Effector CD8-positive, alpha-beta T cell (primary cell): ENCODE data around the gene ZCCHC13.
"Not testable (repeated sequence)": the region's sequence is repeated elsewhere in the genome, so short reads cannot be mapped to it uniquely, and the experiment has no call there.

Experiments
- DNase-seq: peaks from one replicate; lab custom pipeline; 2025; lab: John Stamatoyannopoulos, UW
- total RNA-seq, 4 experiments: gene quantifications; one replicate each; lab custom pipeline; 2026; lab: John Stamatoyannopoulos, UW

ZCCHC13 gene
- total RNA-seq: 0 to 0.12 (median 0) reads per million in 4 experiments

DNA sequence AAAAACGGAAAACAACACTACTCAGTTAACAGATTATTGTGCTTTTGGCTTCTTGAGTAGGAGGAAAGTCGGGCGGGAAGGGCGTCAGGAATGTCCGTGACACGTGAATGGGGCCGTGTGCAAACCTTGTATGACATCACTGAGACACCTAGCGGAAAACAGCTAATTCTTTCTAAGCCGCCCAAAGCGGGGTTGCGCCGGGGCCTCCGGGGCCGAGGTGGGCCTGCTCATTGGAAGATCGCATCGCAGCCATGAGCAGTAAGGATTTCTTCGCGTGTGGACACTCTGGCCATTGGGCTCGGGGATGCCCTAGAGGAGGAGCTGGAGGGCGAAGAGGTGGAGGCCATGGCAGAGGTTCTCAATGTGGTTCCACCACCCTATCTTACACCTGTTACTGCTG, at the start of gene ZCCHC13:
Gene ZCCHC13, plus strand, starts transcription at position 165 of the 400 bp plus-strand sequence. Its CDS starts 87 bp downstream, at position 252.
- DNase-seq: no peak

DNA sequence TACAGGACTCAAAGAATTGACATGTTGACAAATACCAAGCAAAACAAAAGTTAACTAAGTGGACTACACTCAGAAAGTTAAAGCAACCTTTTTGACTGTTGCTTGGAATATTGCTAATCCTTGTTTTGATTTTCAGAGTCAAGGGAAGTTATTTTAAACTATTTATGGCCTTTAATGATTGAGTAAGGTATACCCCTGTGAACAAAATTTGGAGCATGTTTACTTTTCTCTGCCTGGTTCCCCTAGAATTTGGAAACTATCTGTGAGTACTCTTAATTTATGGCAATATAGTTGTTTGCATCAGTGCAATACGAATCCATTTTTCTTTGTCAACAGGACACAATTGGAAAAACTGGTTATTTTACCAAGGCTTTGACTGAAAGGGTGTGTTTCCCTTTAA, 45.9 kb upstream of the ZCCHC13 start:
- not testable (repeated sequence) for DNase-seq

DNA sequence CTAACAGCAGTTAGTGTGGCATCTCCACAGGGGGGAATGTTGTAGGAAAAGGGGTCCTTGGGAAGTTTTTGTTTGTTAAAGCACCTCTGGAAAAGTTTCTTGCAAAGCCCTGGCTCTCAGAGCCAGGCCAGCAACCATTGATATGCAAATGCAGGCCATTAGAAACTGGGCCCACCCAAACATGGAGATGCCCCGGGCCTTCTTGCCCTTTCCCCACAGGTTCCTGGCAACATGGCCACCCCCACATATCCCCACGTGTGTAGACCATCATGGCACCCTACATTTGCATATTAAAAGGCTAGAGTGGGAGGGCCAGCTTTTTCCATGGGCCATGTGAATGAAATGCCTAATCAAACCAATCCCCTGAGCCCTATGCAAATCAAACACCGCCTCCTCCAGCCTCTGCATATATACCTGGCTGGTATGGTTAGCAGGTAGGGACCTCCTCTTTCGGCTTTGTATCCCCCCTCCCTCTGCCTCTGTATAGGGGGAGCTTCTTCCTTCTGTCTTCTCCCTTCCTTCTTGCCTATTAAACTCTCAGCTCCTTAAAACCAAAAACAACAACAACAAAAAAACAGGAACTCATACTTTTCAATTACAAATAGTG, 44.0 kb upstream of the ZCCHC13 start:
- DNase-seq: no peak

DNA sequence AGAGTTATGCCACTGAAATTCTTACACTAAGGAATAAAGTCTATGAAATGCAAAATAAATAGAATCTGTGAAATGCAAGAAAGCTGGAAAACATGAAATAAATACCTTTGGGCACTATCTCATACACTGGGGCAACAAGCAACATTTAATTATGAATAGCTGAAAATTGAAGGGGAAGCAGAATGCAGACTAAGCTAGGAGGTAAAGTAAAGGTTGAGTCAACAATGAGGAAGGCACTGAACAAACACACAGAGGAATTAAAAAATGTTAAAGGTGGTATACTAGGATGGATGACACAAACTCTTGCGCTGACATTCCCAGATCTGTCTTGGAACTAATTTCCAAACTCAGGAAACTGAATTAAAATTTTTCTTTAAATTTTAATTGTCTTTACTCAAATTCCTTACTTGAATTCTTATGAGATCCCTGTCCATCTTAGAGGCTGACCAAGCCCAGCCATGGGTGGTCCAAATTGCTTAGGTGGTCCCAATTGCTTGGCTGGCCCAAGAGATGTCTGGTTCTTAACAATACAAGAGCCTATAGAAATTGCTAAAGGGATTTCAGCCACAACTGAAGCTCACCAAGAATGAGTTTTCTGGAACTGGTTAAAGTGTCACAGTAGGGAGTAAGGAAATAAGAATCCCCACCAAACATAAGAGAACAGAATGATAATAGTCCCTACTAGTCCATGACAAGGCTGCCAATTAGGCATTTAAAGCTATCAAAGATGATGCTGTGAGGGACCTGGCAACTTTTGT, 41.3 kb upstream of the ZCCHC13 start:
- DNase-seq: no peak

DNA sequence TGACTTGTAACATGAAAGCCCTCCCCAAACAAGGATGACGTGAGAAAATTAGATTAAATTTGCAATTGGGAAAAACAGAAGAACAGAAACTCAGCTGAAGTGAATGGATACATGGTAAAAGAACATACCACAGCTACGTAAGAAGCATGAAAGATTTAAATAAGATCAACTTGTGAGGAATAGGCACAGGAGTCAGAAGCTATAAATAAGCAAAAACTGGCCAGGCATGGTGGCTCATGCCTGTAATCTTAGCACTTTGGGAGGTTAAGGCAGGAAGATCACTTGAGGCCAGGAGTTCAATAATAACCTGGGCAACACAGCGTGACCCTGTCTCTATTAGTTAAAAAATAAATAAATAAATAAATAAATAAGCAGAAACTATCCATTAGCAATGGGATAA, 33.6 kb upstream of the ZCCHC13 start:
- no peak for DNase-seq

DNA sequence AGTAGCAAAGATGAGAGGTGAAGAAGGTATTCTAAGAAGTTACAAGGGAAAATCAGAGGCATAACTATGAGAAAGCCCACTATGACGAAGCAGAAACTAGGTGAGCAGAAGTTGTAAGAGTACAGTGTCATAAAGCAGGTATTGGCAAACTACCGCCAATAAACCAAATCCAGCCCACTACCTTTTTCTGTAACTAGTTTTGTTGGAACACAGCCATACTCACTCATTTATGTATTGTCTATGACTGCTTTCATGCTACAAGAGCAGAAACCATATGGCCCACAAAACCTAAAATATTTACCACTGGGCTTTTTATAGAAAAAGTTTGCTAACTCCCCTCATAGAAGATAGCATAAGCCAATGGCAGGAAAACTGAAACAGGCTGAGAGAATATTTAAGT, 31.8 kb upstream of the ZCCHC13 start:
- DNase-seq: no peak

DNA sequence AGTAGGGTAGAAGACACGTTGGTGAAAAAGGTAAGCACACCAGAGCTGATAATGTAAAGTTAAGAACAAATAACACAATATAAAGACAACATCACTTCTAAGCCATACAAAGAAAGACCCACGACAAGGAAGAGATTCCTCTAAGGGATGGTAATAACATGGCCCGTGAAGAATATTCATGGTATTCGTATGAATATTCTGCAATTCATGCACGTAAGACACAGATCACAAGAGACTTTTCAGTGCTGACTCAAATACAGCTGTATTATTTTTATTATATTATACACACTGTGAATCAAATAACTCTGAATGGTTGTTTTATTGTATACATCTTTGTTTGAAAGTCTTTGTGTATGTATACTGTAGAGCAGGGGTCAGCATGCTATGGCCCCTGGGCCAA, 29.5 kb upstream of the ZCCHC13 start:
- no peak for DNase-seq

DNA sequence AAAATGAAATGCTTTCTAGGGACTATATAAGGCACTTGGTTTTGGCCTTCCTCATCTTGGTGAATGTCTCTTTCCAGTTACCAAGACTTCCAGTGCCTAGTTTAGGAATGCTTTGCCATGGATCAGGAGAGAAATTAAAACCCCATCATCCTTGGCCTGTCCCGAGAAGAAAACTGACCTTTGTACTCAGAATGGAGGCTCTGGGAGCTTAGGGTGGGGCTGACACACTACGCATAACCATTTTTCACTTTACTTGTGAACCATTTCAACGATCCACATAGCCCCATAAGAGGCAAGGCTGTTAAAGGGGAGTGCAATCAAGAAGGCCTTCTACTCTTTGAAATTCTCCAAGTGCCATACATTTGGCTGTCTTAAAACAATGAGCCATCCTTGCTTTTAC, 26.7 kb upstream of the ZCCHC13 start:
- no peak for DNase-seq

DNA sequence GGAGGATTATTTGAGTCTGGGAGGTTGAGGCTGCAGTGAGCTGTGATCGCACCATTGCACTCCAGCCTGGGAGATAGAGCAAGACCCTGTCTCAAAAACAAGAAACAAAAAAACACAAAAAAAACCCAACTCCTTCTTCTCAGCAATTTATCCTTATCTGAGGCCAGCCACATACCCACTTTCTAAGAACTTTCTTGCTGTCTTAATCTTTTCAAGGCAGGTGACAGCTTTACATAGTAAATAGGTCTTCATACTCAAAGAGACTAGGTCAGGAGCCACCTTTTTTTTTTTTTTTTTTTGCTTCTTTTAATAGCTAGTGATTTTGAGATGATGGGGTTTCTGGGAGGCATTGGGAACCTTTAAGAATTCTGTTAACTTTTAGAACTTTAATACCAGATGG, 26.1 kb upstream of the ZCCHC13 start:
- no peak for DNase-seq

DNA sequence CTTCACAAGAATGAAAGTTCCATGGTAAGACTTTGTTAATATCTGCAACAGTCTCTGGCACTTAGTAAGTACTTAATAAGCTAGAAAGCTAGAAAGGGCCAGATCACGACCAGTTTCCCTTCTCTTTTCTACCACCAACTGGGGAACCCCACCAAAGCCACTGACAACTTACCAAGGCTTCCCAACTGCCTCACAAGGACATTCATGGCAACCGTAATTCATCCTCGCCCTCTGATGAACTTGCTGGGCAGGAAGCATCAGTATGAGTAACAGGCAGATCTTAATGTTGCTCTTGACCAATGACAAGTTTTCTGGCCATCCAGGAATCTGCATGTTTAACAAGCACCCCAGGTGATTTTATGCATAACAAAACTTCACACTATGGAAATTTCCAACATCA, 23.2 kb upstream of the ZCCHC13 start:
- DNase-seq: no peak

DNA sequence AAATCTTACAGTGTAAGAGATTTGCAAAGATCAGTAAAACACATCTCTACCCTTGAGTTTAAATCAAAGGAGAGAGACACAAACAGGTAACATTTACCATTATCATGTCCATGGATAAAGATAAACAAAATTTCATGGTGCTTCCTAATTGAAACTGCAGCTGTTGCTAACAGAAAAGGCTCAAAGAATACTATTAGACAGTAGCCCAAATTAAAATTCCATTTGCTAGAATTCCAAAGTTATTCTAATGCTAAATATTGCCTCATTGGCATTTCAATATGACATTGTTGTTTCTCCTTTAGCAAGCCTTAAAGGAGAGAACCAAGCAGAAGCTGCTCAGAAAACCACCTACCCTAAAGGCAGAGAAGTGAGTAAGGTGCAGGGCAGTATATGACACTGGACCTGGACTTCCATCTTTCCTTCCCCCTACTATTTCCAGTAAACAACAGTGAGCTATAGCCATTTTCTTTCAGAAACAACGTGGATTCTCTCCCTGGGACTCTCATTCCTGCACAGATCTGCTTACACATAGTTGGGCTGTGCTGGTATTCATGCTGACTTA, 19.5 kb upstream of the ZCCHC13 start:
- no peak for DNase-seq

DNA sequence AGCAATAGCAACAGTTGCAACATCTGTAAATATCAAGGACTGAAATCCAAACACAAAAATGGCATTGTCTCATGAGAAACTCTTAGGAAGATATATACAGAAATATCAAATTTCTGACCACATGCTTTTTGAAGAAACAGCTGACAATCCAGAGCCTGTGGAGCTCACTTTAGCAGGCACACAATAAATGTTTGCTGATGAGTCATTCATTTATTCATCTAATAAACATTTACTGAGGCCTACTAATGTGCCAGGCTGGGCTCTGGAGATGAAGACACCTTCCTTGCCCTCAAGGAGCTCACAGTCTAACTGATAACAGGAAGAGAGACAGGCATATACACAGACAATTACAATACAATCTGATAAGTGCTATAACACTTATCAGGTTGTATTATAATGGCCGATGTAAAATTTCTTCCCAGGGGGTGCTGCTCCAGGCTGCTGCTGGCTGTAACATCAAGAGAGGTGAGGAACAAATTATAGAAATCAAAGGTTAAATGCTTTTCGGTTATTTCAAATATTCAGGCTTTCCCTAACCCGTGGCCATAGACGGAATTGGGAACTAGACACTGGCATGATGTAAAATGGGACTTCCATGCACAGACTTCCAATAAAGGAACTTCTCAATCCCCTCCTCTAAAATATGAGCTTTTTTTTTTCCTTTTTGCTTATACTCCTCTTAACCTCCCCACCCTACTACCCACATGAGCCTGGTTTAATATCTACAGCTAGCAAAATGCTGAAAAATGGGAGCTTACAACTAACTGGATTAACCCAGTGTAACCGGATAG, 16.8 kb upstream of the ZCCHC13 start:
- no peak for DNase-seq

DNA sequence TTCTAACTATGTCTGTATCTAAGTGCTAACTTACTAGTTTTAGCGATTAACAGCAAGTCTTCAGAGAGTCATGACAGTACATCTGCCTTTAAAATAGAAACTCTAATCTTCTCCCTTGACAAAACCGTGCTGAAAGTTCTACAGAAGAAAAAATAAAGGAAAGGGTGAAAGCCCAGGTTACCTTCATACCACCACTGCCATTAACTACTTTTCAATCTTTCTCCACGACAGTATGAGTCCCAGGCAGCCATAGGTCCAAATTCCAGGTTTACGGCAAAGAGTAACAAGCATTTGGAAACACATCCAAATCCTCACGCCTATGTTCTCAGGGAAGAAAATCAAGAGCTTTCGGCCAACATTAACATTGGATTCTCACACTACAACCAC, 12.4 kb upstream of the ZCCHC13 start:
- DNase-seq: no peak

DNA sequence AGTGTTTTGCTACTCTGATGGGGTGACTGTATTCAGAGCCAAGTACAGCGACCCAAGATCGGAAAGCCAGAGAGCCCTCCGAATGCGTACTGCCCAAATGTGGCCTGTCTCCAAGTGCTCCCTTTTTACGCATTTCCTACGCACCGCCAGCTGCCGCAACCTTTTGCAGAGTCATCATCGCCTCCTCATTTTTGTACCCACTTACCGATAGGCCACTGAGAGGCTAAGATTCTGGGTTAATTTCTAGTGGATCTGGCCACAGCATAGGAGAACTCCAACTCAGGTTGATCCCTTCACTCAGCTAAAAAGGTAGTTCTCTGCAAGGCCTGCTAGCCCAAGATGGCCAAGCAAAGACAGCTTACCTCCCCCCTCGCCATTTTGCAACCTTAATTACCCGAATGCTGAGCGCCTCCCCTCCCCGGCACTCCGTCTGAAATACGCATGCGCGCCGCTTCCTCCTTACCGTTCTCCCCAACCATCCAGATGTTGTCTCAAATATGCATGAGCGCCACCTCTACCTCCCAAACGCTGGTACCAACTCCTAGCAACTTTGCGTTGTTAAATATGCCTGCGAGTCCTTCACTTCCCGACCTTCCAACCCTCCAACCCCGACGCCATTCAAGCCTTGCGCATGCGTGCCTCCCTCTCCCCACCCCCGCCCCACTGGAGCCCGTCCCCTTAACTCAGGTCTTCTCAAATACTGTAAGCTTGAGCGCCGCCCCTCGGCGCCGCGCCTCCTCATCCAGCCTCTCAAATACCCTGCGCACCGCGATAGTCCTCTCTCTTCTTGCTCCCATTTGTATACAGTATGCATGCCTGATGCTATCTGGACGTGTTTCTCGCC, 11.8 kb upstream of the ZCCHC13 start:
- DNase-seq: peak; percentile 79

DNA sequence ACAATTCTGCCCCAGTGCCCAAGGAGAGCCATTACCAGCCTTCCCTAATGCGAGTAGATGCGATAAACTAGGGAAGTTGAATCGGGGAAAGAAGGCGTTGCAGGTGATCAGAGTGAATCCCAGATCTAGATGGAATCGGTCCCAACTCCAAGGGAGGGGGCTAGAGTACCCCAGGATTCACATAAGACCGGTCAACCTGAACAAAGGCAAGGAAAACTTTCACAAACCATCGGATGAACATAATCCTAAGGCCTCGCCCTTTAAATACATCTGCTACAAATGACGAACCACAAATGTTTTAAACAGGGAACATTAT, 11.2 kb upstream of the ZCCHC13 start:
- no peak for DNase-seq

DNA sequence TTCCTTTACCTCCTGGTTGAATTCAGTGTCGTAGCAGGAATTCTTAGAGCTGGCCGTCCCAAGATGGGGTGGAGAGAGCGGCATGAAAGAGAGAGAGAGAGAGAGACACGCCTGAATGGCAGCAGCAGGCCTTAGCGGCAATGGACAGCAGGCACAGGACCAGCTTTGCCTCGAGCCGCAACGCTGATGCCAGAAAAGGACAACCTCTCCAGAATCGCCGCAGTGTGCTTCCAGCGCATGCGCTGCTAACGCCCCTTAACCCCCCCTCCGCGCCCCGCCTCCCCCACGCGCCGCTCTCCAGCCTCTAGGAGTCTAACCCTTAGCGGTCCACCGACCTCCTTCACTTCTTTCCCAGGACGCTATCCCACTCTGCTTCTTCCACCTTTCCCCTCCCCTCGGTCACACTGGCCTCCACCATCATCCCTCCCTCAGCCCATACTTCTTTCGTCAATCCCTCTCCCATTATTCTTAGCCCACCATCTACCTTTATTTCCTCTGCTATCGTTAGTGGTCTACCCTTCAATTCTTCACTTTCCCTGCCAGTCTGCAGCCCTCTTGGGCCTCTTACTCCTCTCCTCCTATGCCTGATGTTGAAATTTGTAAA, 10.5 kb upstream of the ZCCHC13 start:
- DNase-seq: peak; percentile 49

DNA sequence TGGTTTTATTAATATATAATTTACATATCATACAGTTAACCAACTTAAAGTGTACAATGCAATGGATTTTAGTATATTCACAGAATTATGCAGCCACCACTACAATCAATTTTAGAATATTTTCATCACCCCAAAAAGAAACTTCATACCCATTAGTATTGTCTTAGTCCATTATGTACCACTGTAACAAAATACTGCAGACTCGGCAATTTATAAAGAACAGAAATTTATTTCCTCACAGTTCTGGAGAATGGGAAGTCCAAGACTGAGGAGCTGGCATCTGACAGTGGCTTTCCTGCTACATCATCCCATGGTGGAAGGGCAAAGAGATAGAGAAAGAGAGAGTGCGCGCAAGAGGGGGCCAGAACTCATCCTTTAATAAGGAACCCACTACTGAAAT, 8.9 kb upstream of the ZCCHC13 start:
- no peak for DNase-seq

DNA sequence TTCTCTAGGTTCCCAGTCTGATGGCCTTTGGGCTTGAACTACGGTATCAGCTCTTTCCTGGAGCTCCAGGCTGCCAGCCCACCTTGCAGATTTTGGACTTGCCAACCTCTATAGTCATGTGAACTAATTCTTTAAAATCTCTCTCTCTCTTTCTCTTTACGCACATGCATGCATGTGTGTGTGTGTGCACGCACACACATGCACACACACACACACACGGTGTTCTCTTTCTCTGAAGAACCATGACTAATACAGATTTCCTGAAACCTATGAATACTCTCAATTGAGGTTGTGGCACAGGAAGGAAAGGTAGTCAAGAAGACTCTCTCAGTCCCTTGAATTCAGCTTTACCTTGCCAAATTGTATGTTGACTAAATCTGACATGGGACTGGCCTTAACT, 6.2 kb upstream of the ZCCHC13 start:
- no peak for DNase-seq

DNA sequence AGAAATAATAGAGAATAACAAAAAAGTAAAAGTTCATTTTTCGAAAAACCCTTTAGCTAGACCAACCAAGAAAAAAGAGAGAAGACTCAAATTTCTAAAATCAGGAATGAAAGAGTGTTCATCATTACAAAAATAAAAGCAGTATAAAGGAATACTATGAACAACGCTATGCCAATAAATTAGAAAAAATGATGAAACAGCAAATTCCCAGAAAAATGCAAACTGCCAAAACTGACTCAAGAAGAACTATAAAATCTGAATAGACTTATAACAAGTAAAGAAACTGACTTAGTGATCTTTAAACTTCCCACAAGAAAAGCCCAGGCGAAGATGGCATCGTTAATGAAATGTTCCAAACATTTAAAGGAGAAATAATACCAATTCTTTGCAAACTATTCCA, 3.1 kb upstream of the ZCCHC13 start:
- DNase-seq: no peak

DNA sequence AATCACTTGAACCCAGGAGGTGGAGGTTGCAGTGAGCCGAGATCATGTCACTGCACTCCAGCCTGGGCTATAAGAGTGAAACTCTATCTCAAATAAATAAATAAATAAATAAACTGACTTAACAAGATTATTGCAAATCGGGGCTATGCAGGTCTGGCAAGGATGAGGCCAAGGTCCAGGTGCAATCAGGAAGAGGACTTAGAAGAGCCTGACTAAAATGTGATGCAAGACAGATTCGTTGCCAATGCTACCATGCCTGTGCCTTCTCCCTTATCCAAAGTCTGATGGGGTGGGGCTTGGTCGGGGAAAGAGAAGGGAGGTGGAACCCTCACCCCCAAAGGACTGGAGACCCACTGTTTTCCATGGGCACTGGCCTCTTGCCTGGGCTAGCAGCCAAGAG, 14.7 kb downstream of the ZCCHC13 start:
- DNase-seq: no peak

DNA sequence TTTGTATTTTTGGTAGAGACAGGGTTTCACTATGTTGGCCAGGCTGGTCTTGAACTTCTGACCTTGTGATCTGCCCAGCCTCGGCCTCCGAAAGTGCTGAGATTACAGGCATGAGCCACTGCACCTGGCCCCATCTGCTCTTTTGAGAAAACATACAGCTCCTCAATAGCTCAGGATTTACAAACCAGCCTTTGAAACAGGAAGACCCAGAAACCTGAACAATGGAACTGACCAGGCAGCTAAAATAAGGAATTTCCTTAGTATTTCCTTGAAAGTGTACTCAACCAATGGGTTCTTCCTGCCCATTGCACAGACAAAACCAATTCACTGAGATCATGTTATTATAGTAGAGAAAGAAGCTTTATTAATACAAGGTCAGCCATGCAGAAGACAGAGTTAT, 15.3 kb downstream of the ZCCHC13 start:
- DNase-seq: not testable (repeated sequence)
